Esophagus squamous epithelium (tissue), 5 donors: ENCODE results near the gene WFS1. TPM values are rescaled to one million over a fixed set of nuclear protein-coding genes. Genes with fewer than 3 reads are reported as not detected.

Source experiments
- DNase-seq: peaks from one replicate; lab custom pipeline; 2025; lab: John Stamatoyannopoulos, UW
- H3K27ac ChIP-seq, 4 donors: fragments of 200-600 bp; sonication (generic); one replicate each; pipeline ENCODE4 v1.5.1; 2016 to 2019; ENCODE audit warnings: mild to moderate bottlenecking in 1 of 4
- H3K27me3 ChIP-seq, 4 donors: fragments of 200-600 bp; sonication (generic); 1 replicate in 3 of 4; 2 replicates in 1 of 4; pipeline versions ENCODE4 v1.5.1 to v1.6.0; 2017 to 2021; ENCODE audit warnings: antibody characterized with exemption in 1 of 4
- H3K36me3 ChIP-seq, 3 donors: fragments of 200-600 bp; sonication (generic); one replicate each; pipeline ENCODE4 v1.5.1; 2016 to 2019
- H3K4me1 ChIP-seq, 3 donors: fragments of 200-600 bp; sonication (generic); one replicate each; pipeline ENCODE4 v1.5.1; 2017 to 2019
- H3K4me3 ChIP-seq, 4 donors: fragments of 200-600 bp; sonication (generic); 1 replicate in 3 of 4; 2 replicates in 1 of 4; pipeline ENCODE4 v1.5.1; 2016 to 2019; ENCODE audit warnings: mild to moderate bottlenecking in 2 of 4, moderate library complexity in 1 of 4
- H3K9me3 ChIP-seq, 3 donors: fragments of 200-600 bp; sonication (generic); one replicate each; pipeline ENCODE4 v1.5.1; 2016 to 2019
- POLR2A ChIP-seq, 4 donors: fragments of 450-650 bp; IDR thresholded peaks; one replicate each; pipeline ENCODE4 v1.6.1; 2017; ENCODE audit warnings: antibody characterized with exemption in 4 of 4, mild to moderate bottlenecking in 4 of 4, moderate library complexity in 3 of 4
- WGBS, 2 donors: methylation state at CpG; one replicate each; pipeline ENCODE4 v1.1.5; 2018; 5-methylcytosine and 5-hydroxymethylcytosine counted together
- intact Hi-C: fragments of 100-400 bp; cut with DNase I; formaldehyde crosslinking; loops from one replicate; pipeline ENCODE4 v1.15.0; 2022
- total RNA-seq, 4 donors: library from RNA; depleted of rRNA; stranded (reverse); fragments of >200 nt; gene quantifications; one replicate each; pipeline ENCODE4 v1.1.0, GENCODE V29; 2016
- TF ChIP-seq, protein P1 (sequence below), 6 experiments: fragments of 450-650 bp in 4 of 6; fragments of 200-600 bp in 2 of 6; sonication (generic) in 2 of 6; IDR thresholded peaks; one replicate each; pipeline ENCODE4 v1.5.1; 2016 to 2019; ENCODE audit warnings: antibody characterized with exemption in 6 of 6, mild to moderate bottlenecking in 4 of 6, moderate library complexity in 4 of 6
- donor health status: DM: yes; HTN: yes; CAD: no.

The WFS1 gene
- total RNA-seq, 4 donors from 2014 or later, result 6.5 to 20.4 (median 9.6) TPM

DNA sequence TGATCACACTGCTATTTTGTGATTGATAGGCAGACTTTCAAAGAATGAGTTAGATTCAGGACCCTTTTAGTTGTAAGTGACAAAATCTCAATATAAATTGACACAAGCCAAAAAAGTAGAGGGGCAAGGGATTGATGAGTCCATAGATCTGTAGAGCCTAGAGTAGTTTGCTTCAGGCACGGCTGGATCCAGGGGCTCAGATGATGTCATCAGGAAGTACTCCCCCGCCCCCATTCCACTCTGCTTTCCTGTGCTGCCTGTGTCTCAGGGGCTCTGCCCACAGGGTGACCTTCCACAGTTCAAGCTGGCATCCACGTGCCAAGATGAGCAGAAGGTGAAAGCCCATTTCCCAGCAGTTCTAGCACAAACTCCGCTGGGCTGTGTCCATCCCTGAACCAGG lies 13.6 kb downstream of the WFS1 start:
- WGBS, 2 donors, result 57 to 88% methylated on average over 1 to 2 of the region's 4 CpGs
- peaks cover 0 to 38% (median 4%) of the 10 kb centered on the region in 3 donors for H3K36me3 ChIP-seq
- DNase-seq, result no peak
- TF ChIP-seq, protein P1, sequence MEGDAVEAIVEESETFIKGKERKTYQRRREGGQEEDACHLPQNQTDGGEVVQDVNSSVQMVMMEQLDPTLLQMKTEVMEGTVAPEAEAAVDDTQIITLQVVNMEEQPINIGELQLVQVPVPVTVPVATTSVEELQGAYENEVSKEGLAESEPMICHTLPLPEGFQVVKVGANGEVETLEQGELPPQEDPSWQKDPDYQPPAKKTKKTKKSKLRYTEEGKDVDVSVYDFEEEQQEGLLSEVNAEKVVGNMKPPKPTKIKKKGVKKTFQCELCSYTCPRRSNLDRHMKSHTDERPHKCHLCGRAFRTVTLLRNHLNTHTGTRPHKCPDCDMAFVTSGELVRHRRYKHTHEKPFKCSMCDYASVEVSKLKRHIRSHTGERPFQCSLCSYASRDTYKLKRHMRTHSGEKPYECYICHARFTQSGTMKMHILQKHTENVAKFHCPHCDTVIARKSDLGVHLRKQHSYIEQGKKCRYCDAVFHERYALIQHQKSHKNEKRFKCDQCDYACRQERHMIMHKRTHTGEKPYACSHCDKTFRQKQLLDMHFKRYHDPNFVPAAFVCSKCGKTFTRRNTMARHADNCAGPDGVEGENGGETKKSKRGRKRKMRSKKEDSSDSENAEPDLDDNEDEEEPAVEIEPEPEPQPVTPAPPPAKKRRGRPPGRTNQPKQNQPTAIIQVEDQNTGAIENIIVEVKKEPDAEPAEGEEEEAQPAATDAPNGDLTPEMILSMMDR (IDR thresholded peaks at IDR 0.05), result no peak
- TF ChIP-seq POLR2A (IDR thresholded peaks at IDR 0.05), result no peak
- intact Hi-C loops, result no loop called here
- peak overlapping the region in 1 of 4 donors; percentile 84 for H3K27ac ChIP-seq
- H3K4me1 ChIP-seq, result peaks cover 18 to 45% (median 33%) of the 10 kb centered on the region in 3 donors
- H3K27me3 ChIP-seq, result no peaks in the 10 kb centered on the region
- no peaks in the 10 kb centered on the region for H3K9me3 ChIP-seq
- H3K4me3 ChIP-seq, result no peak overlapping the region

DNA sequence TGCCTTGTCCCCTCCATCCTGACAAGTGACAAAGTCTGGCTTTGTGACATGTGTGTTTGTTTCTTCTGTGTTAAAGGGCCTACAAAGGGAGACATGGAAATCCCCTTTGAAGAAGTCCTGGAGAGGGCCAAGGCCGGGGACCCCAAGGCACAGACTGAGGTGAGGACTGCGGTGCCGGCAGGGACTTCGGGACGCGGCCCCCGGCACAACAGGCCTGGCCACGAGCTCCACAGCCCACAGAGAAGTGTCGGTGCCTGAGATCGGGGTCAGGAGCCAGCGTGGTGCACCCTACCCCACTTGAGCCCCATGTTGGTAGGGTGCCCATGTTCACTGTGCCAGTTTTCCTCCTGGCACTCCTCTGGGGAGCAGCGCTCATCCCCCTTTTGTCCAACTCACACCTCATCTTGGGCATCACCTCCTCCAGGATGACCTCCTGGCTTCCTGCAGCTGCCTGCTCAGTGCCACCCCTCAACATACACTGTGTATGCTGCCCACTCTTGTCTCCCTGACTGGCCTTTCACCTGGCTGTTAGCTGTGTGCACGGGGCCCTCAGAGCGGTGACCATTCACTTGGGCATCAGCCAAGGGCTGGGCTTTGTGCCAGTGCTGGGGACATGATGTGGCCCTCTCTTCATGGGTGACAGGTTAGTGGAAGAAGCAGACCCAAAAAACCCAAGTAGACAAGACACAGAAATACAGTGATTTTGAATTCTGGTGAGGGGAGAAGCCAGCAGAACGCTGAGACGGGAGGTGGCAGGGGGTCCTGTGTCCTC lies 17.6 kb downstream of the WFS1 start:
- Histone ChIP-seq H3K4me1 (peaks cover 0 to 6% (median 1%) of the 10 kb centered on the region in 3 donors), H3K27me3 (no peaks in the 10 kb centered on the region), H3K4me3 (no peak overlapping the region), H3K9me3 (no peaks in the 10 kb centered on the region), H3K27ac (no peak overlapping the region), H3K36me3 (peaks cover 4 to 68% (median 11%) of the 10 kb centered on the region in 3 donors)
- no peak for DNase-seq
- intact Hi-C loops, result no loop called here
- WGBS, 2 donors, result 92 to 97% methylated on average over 12 to 16 of the region's 16 CpGs
- TF ChIP-seq, protein P1 (IDR thresholded peaks at IDR 0.05), result no peak
- no peak for TF ChIP-seq POLR2A (IDR thresholded peaks at IDR 0.05)

DNA sequence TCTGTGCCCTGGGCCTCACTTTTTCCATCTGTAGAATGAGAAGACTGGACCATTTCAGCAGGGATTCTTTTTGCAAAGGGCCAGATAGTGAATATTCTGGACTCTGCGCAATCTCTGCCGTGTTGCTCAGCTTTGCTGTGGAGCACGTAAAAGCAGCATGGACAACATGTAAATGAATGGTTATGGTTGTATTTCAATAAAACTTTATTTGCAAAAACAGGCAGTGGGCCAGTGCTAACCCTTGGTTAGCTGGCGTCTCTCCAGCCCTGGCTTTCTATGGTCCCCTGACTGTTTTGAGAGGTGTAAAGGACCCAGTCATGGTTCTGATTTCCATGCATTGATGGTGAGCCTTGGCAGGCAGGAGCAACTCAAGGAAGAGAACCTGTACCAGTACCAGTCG lies 18.7 kb downstream of the WFS1 start:
- Histone ChIP-seq H3K27ac (no peak overlapping the region), H3K4me1 (no peaks in the 10 kb centered on the region), H3K27me3 (no peaks in the 10 kb centered on the region), H3K4me3 (no peak overlapping the region), H3K9me3 (no peaks in the 10 kb centered on the region), H3K36me3 (peaks cover 4 to 79% (median 11%) of the 10 kb centered on the region in 3 donors)
- intact Hi-C loops, result no loop called here
- DNase-seq, result no peak
- 93 to 94% methylated on average over 5 of the region's 5 CpGs for WGBS, 2 donors
- TF ChIP-seq POLR2A (IDR thresholded peaks at IDR 0.05), result no peak
- TF ChIP-seq, protein P1 (IDR thresholded peaks at IDR 0.05), result no peak

DNA sequence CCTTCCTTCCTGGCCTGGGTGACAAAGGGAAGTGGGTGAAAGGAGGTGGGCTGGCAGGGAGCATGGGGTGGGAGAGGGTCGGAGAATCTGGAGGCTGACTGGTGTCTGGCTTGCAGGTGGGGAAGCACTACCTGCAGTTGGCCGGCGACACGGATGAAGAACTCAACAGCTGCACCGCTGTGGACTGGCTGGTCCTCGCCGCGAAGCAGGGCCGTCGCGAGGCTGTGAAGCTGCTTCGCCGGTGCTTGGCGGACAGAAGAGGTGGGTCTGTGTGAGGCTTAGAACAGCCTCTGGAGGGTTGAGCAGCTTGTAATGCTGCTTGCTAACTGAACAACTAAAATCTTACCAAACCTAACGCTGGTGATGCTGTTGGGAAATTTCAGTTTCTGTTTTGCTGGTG lies 19.2 kb downstream of the WFS1 start:
- Histone ChIP-seq H3K27me3 (no peaks in the 10 kb centered on the region), H3K4me1 (no peaks in the 10 kb centered on the region), H3K9me3 (no peaks in the 10 kb centered on the region), H3K4me3 (no peak overlapping the region), H3K36me3 (peaks cover 4 to 85% (median 11%) of the 10 kb centered on the region in 3 donors), H3K27ac (no peak overlapping the region)
- intact Hi-C loops, result no loop called here
- 89 to 92% methylated on average over 14 of the region's 15 CpGs for WGBS, 2 donors
- DNase-seq, result no peak
- TF ChIP-seq, protein P1 (IDR thresholded peaks at IDR 0.05), result no peak
- TF ChIP-seq POLR2A (IDR thresholded peaks at IDR 0.05), result no peak

DNA sequence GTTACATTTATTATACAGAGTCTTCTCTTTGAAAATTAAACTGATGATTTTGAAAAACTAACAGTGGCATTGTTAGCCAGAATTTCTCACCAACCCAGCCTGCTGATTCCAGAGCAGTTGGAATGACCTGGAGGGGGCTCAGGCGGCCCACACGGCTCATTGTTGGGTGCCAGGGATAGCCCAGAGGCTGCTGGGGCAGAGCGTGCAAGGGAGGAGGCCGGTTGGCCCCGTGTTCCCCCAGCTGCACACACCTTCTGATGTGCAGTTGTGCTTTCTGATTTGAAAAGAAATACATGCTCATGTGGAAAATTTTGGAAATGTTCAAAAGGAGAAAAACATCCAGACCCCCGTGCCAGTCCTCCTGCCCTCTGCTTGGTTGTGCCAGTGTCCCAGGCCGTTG lies 20.6 kb downstream of the WFS1 start:
- Histone ChIP-seq H3K9me3 (no peaks in the 10 kb centered on the region), H3K4me1 (no peaks in the 10 kb centered on the region), H3K36me3 (peaks cover 4 to 96% (median 11%) of the 10 kb centered on the region in 3 donors), H3K27ac (no peak overlapping the region), H3K4me3 (no peak overlapping the region), H3K27me3 (no peaks in the 10 kb centered on the region)
- 86 to 88% methylated on average over 5 to 6 of the region's 7 CpGs for WGBS, 2 donors
- no peak for DNase-seq
- TF ChIP-seq, protein P1 (IDR thresholded peaks at IDR 0.05), result no peak
- TF ChIP-seq POLR2A (IDR thresholded peaks at IDR 0.05), result no peak
- intact Hi-C loops, result no loop called here
